GM12875 (cell line): Measurements from ENCODE around the gene RPS28.

Experiments
- H3K4me3 ChIP-seq: one replicate; pipeline ENCODE4 v1.5.1; 2011; ENCODE audit warnings: low read depth, low read length, control low read depth
- CTCF ChIP-seq: IDR thresholded peaks from 2 replicates; pipeline ENCODE4 v1.5.1; 2011; ENCODE audit warnings: low read depth, mild to moderate bottlenecking, control low read depth, inconsistent platforms, low read length, moderate library complexity, borderline replicate concordance; ENCODE audit not compliant: insufficient read depth

RPS28 gene

GRCh38 chr19:8334458-8335342 lies 13.4 kb downstream of the RPS28 start:
- no peak overlapping the region for H3K4me3 ChIP-seq
- no peak for TF ChIP-seq CTCF

DNA sequence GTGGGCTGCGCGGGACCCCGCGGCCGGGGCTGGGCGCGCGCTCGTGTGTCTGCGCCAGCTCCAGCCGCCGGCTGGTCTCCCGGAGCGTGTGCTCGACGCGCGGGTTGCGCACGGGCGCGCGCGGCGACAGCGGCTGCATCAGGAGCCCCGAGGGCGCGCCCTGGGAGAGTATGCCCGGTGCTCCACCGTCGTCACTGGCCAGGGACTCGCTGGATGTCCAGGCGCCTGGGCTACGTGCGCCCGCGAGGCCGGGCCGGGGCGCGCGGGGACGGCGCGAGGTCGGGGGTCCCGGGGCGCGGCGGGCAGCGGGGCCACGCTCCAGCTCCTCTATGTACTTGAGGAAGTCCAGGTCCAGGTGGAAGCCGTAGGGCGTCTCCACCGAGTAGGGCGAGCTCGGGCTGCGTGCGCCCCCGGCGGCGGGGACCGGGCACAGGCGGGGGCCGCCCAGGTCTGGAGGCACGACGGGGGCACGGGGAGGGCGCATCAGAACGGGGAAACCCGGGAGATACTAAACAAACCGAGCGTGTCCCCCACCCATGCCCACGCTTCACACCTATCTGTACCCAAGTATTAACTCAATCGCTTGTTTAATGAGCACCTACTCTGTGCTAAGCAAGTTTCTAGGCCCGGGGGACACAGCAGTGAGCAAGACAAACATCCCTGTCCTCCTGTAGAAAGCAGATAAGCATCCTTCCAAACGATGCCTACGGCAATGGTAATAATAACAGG lies 14.2 kb downstream of the RPS28 start:
- peak; percentile 44 for TF ChIP-seq CTCF
- H3K4me3 ChIP-seq: no peak overlapping the region

DNA sequence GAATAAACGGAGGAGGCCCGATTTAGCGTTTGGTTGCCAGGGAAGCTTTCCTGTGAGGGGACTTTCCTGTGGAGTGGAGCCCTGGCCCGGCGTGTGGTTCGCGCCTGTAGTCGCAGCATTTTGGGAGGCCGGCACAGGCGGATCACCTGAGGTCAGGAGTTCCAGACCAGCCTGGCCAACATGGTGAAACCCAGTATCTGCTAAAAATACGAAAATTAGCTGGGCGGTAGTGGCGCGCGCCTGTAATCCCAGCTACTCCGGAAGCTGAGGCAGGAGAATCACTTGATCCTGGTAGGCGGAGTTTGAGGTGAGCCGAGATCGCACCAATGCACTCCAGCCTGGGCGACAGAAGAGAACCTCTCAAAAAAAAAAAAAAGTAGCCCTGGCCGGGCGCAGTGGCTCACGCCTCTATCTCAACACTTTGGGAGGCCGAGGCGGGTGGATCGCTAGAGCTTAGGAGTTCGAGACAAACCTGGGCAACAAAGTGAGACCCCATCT lies 14.8 kb downstream of the RPS28 start:
- no peak overlapping the region for H3K4me3 ChIP-seq

GRCh38 chr19:8336660-8337059 lies 15.4 kb downstream of the RPS28 start:
- H3K4me3 ChIP-seq: no peak overlapping the region
- no peak for TF ChIP-seq CTCF

More for the DNA sequence above, 14.8 kb downstream of the RPS28 start:
- no peak for TF ChIP-seq CTCF

DNA sequence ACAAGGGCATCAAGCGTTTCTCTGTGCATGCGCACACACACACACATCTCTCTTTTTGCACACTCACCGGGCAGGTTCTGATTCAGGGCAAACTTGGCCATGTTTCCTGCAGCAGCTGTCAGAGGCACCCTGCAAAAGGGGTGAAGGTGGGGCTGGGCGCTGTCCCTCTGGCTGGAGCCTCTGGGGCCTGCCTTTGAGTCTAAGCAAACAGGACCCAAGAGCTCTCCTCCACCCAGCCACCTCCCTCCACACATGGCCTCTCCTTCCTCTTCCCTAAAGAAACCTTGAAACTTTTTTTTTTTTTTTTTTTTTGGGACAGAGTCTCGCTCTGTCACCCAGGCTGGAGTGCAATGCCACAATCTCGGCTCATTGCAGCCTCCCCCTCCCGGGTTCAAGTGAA lies 16.4 kb downstream of the RPS28 start:
- H3K4me3 ChIP-seq: no peak overlapping the region
- no peak for TF ChIP-seq CTCF

- no peak for TF ChIP-seq CTCF
- H3K4me3 ChIP-seq: no peak overlapping the region
Measured at GRCh38 chr19:8338835-8339234, 17.5 kb downstream of the RPS28 start.
